SK-N-MC (cell line): ENCODE results near the gene TNKS1BP1.

ENCODE experiments used
- EZH2 ChIP-seq: fragments of 200-600 bp; sonication (generic); IDR thresholded peaks from one replicate; pipeline ENCODE4 v1.6.1; 2017; ENCODE audit warnings: antibody characterized with exemption
- FOXP2 ChIP-seq: optimal IDR thresholded peaks from 2 replicates; pipeline ENCODE3; 2011; ENCODE audit warnings: mild to moderate bottlenecking, moderate library complexity; ENCODE audit not compliant: insufficient read depth; ENCODE audit errors: extremely low read length, control extremely low read depth
- POLR2AphosphoS5 ChIP-seq: IDR thresholded peaks from 2 replicates; pipeline ENCODE4 v1.6.1; 2012; ENCODE audit warnings: mild to moderate bottlenecking, low read depth, low read length, borderline replicate concordance

DNA sequence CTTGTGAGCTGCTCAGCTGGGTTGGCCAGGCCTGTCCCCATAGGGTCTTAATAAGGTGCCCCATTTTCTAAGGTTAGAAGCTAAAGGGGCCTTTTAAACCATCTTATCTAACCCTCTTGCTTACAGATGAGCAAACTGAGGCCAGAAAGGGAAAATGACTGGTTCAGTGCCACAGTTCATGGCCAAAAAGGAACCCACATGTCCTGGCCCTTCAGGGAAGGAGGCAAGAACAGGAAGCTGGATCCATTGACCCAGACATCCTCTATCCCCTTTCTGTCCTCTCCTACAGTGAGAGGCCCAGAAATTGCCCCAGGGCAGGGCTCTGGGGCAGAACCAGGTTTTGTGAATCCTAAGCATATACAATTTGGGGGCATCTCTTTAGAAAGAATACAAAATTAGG lies 46.2 kb upstream of the TNKS1BP1 start:
- no peak for TF ChIP-seq POLR2AphosphoS5
- no peak for TF ChIP-seq EZH2
- no peak for TF ChIP-seq FOXP2
